Neutrophil (primary cell): Measurements from ENCODE around the gene FGGY.

ENCODE experiments used
- H3K27ac ChIP-seq: fragments of 200-600 bp; sonication (generic); 2 replicates; pipeline ENCODE4 v1.5.1; 2016; ENCODE audit warnings: mild to moderate bottlenecking, moderate library complexity
- H3K27me3 ChIP-seq: fragments of 200-600 bp; sonication (generic); 2 replicates; pipeline ENCODE4 v1.6.0; 2016; ENCODE audit warnings: mild to moderate bottlenecking
- H3K36me3 ChIP-seq: fragments of 200-600 bp; sonication (generic); 2 replicates; pipeline ENCODE4 v1.5.1; 2017
- H3K4me1 ChIP-seq, 2 experiments: fragments of 200-600 bp in 1 of 2; sonication (generic) in 1 of 2; 1 replicate in 1 of 2; 2 replicates in 1 of 2; pipeline versions ENCODE4 v1.5.1 to v1.6.1; 2013 to 2016; ENCODE audit warnings: low read depth in 1 of 2, low read length in 1 of 2, mild to moderate bottlenecking in 1 of 2, moderate library complexity in 1 of 2; ENCODE audit not compliant: control insufficient read depth in 1 of 2, insufficient read depth in 1 of 2
- H3K4me3 ChIP-seq, 2 experiments: fragments of 200-600 bp in 1 of 2; sonication (generic) in 1 of 2; 1 replicate in 1 of 2; 2 replicates in 1 of 2; pipeline ENCODE4 v1.5.1; 2013 to 2016; ENCODE audit warnings: low read depth in 1 of 2, low read length in 1 of 2, mild to moderate bottlenecking in 1 of 2, moderate library complexity in 1 of 2
- H3K9me3 ChIP-seq: fragments of 200-600 bp; sonication (generic); 2 replicates; pipeline ENCODE4 v1.5.1; 2016
- CTCF ChIP-seq: fragments of 200-600 bp; sonication (generic); IDR thresholded peaks from 2 replicates; pipeline ENCODE4 v1.5.1; 2016; ENCODE audit warnings: antibody characterized with exemption

FGGY gene

GRCh38 chr1:59397139-59397858, 100.4 kb downstream of the FGGY start:
- H3K4me3 ChIP-seq: no peak overlapping the region
- H3K27ac ChIP-seq: no peak overlapping the region
- no peaks in the 10 kb centered on the region for H3K27me3 ChIP-seq
- no peak for TF ChIP-seq CTCF
- no peaks in the 10 kb centered on the region for H3K36me3 ChIP-seq
- no peaks in the 10 kb centered on the region for H3K9me3 ChIP-seq
- no peaks in the 10 kb centered on the region for H3K4me1 ChIP-seq

GRCh38 chr1:59399642-59400041, 102.7 kb downstream of the FGGY start:
- Histone ChIP-seq H3K27ac (no peak overlapping the region), H3K27me3 (no peaks in the 10 kb centered on the region), H3K9me3 (no peaks in the 10 kb centered on the region), H3K4me1 (no peaks in the 10 kb centered on the region), H3K4me3 (no peak overlapping the region), H3K36me3 (no peaks in the 10 kb centered on the region)
- TF ChIP-seq CTCF: no peak

- H3K4me1 ChIP-seq: no peaks in the 10 kb centered on the region
- no peak for TF ChIP-seq CTCF
- no peaks in the 10 kb centered on the region for H3K27me3 ChIP-seq
- H3K36me3 ChIP-seq: no peaks in the 10 kb centered on the region
- H3K9me3 ChIP-seq: no peaks in the 10 kb centered on the region
- H3K4me3 ChIP-seq: no peak overlapping the region
- no peak overlapping the region for H3K27ac ChIP-seq
Measured at GRCh38 chr1:59401581-59401980, 104.7 kb downstream of the FGGY start.

GRCh38 chr1:59404796-59405195, 107.9 kb downstream of the FGGY start:
- Histone ChIP-seq H3K4me3 (no peak overlapping the region), H3K36me3 (no peaks in the 10 kb centered on the region), H3K9me3 (no peaks in the 10 kb centered on the region), H3K27ac (no peak overlapping the region), H3K27me3 (no peaks in the 10 kb centered on the region), H3K4me1 (peaks cover 4 to 7% of the 10 kb centered on the region in 2 experiments)
- TF ChIP-seq CTCF: no peak

GRCh38 chr1:59406437-59407164, 109.7 kb downstream of the FGGY start:
- H3K4me3 ChIP-seq: no peak overlapping the region
- no peaks in the 10 kb centered on the region for H3K9me3 ChIP-seq
- peaks cover 12 to 14% of the 10 kb centered on the region in 2 experiments for H3K4me1 ChIP-seq
- no peaks in the 10 kb centered on the region for H3K27me3 ChIP-seq
- H3K36me3 ChIP-seq: no peaks in the 10 kb centered on the region
- TF ChIP-seq CTCF: no peak
- no peak overlapping the region for H3K27ac ChIP-seq
